ENCODE measurements around the gene SLC6A18.

- TF ChIP-seq CTCF (conservative IDR thresholded peaks at IDR 0.05 in 1 of 2, IDR thresholded peaks at IDR 0.05 in 1 of 2; ENCODE audit: low read depth in 1 of 2, low read length in 2 of 2), result no peak
- TF ChIP-seq EZH2 (IDR thresholded peaks at IDR 0.05; ENCODE audit: low read length, missing control alignments), result no peak
Observed at GRCh38 chr5:1257363-1257762, 32.2 kb downstream of the SLC6A18 start.

Data from fibroblast of lung (primary cell).